Measurements from ENCODE around the gene OR52E4.

Gene OR52E4

DNA sequence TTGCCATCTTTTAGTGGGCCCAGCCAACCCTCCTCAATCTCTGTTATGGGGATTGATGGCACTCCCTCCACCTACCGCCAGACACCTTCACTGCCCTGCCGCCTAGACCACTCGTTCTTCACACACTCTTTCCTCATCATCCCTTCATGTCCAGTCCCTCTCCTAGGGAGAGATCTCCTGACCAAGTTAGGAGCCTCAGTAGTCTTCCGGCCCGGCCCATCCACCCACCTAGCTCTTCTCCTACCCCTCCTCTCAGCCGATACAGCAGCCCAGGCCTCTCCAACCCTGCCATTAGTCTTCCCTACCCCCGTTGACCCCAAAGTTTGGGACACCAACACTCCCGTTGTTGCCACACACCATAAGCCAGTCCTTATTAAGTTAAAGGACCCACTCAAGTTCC is 50.6 kb downstream of the OR52E4 start:
- Histone ChIP-seq H3K27ac (ENCODE audit: low read depth, low read length) (no peak overlapping the region), H3K4me3 (ENCODE audit: low read length) (no peak overlapping the region)

DNA sequence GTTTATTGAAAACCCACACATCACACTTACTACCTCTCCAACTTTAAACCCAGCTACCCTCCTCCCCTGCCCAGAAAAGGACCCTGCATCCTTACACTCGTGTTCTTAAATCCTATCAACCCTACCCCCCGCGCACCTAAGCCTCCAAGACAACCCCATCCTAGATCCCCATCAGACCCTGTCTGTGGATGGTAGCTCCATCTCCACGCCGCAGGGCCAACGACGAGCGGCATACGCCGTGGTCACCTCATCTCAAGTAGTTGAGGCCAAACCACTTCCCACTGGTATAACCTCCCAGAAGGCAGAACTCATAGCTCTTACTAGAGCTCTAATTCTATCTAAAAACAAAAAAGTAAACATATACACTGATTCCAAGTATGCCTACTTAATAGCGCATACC is 52.2 kb downstream of the OR52E4 start:
- Histone ChIP-seq H3K27ac (ENCODE audit: low read depth, low read length) (no peak overlapping the region), H3K36me3 (ENCODE audit: control insufficient read depth, insufficient read depth, low read length) (no peaks in the 10 kb centered on the region), H3K4me3 (ENCODE audit: low read length) (no peak overlapping the region), H3K4me1 (ENCODE audit: control insufficient read depth, insufficient read depth, low read length) (no peaks in the 10 kb centered on the region), H3K27me3 (ENCODE audit: control insufficient read depth, insufficient read depth, low read length) (no peaks in the 10 kb centered on the region), H3K9ac (ENCODE audit: low read length) (no peak overlapping the region)

More for the DNA sequence above, 50.6 kb downstream of the OR52E4 start:
- no peaks in the 10 kb centered on the region for H3K4me1 ChIP-seq (ENCODE audit: control insufficient read depth, insufficient read depth, low read length)
- H3K27me3 ChIP-seq (ENCODE audit: control insufficient read depth, insufficient read depth, low read length) = no peaks in the 10 kb centered on the region
- no peaks in the 10 kb centered on the region for H3K36me3 ChIP-seq (ENCODE audit: control insufficient read depth, insufficient read depth, low read length)
- H3K9ac ChIP-seq (ENCODE audit: low read length) = no peak overlapping the region

DNA sequence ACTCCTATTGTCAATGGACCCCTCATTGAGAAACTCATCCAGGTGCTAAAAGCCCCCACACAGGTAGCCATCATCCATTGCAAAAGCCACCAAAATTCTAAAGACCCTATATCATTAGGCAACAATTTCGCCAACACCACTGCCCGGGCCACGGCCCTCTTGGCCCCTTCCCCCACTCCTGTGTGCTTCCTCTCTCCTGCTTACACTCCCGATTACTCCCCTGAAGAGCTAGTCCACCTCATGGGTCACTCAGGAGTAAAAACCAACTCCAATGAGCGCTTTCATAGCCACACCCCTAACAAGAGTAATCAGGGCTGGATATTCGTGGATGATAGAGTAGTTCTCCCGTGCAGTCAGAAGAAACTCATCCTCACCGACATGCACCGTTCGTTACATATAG is 52.7 kb downstream of the OR52E4 start:
- no peak overlapping the region for H3K9ac ChIP-seq (ENCODE audit: low read length)
- no peak overlapping the region for H3K4me3 ChIP-seq (ENCODE audit: low read length)
- H3K27me3 ChIP-seq (ENCODE audit: control insufficient read depth, insufficient read depth, low read length) = no peaks in the 10 kb centered on the region
- H3K36me3 ChIP-seq (ENCODE audit: control insufficient read depth, insufficient read depth, low read length) = no peaks in the 10 kb centered on the region
- H3K27ac ChIP-seq (ENCODE audit: low read depth, low read length) = no peak overlapping the region
- no peaks in the 10 kb centered on the region for H3K4me1 ChIP-seq (ENCODE audit: control insufficient read depth, insufficient read depth, low read length)

Data from rectal smooth muscle tissue (tissue), 1 donor.